Fibroblast of lung (primary cell): ENCODE results near the gene MAPKBP1.

Experiments used
- EZH2 ChIP-seq: IDR thresholded peaks from 2 replicates; pipeline ENCODE4 v1.5.1; 2012; ENCODE audit warnings: low read length, control low read depth, mild to moderate bottlenecking; ENCODE audit errors: missing control alignments
- TF ChIP-seq, protein P1 (sequence below), 2 donors: IDR thresholded peaks in 1 of 2; conservative IDR thresholded peaks in 1 of 2; 1 replicate in 1 of 2; 2 replicates in 1 of 2; pipeline ENCODE4 v1.5.1; 2011 to 2012; ENCODE audit warnings: low read length in 2 of 2, control low read depth in 1 of 2, inconsistent platforms in 1 of 2, low read depth in 1 of 2, mild to moderate bottlenecking in 1 of 2

DNA sequence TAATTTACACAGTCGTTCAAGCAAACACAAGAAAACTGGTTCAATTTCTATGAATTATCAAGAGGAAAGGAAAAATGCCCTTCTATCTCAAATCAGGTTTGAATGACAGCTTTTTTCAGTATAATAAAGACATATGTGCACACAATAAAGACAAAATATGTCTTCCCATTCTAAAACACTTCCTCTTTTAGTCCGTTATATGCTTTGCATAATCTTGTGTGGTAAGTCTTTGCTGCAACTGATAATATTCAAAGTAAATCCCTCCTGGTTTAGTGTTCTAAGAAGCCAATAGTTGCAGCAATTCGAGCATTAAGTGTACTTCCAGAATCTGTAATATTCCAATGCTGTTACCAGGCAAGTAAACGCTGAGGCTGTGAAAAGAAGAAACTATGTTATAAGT, 43.7 kb upstream of the MAPKBP1 start:
- TF ChIP-seq, protein P1, sequence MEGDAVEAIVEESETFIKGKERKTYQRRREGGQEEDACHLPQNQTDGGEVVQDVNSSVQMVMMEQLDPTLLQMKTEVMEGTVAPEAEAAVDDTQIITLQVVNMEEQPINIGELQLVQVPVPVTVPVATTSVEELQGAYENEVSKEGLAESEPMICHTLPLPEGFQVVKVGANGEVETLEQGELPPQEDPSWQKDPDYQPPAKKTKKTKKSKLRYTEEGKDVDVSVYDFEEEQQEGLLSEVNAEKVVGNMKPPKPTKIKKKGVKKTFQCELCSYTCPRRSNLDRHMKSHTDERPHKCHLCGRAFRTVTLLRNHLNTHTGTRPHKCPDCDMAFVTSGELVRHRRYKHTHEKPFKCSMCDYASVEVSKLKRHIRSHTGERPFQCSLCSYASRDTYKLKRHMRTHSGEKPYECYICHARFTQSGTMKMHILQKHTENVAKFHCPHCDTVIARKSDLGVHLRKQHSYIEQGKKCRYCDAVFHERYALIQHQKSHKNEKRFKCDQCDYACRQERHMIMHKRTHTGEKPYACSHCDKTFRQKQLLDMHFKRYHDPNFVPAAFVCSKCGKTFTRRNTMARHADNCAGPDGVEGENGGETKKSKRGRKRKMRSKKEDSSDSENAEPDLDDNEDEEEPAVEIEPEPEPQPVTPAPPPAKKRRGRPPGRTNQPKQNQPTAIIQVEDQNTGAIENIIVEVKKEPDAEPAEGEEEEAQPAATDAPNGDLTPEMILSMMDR (conservative IDR thresholded peaks at IDR 0.05 in 1 of 2, IDR thresholded peaks at IDR 0.05 in 1 of 2; ENCODE audit: low read depth in 1 of 2, low read length in 2 of 2) = no peak
- no peak for TF ChIP-seq EZH2
